ENCODE measurements around the gene IDUA. TPM values are rescaled to one million over a fixed set of nuclear protein-coding genes. Genes with fewer than 3 reads are reported as not detected.
"Not testable (repeated sequence)": the region's sequence is repeated elsewhere in the genome, so short reads cannot be mapped to it uniquely, and the experiment has no call there.

IDUA gene
- total RNA-seq, 1 donor from 2014 or later, result 18.0 TPM

DNA sequence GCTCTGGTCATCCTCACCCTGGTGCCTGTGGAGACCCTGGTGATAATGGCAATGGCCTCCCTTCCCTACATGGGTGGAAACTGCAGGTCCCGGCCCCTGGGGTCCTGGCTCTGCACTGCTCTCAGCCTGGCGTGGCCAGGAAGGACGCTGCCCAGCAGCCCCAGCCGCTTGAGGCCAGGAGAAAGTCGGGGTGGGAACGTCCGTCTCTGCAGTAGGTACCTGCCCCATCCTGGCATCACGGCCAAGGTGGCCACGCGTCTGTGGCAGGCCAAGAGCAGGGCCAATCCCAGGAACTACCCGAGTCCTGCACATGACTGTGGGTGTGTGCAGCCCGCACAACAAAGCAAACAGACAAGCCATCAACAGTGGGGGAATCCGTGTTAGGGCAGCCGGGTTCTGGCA lies 58.4 kb downstream of the IDUA start:
- H3K27me3 Mint-ChIP-seq (ENCODE audit: low read depth), result peaks cover 2% of the 10 kb centered on the region
- H3K9me3 Mint-ChIP-seq, result no peaks in the 10 kb centered on the region
- peaks cover 14% of the 10 kb centered on the region for H3K4me1 Mint-ChIP-seq
- no peak for DNase-seq (ENCODE audit: low read depth, low spot score)
- no peak overlapping the region for H3K27ac Mint-ChIP-seq (ENCODE audit: unreplicated experiment)
- H3K36me3 Mint-ChIP-seq (ENCODE audit: low read depth), result no peaks in the 10 kb centered on the region
- H3K4me3 Mint-ChIP-seq, result no peak overlapping the region
- no peak for TF ChIP-seq CTCF (conservative IDR thresholded peaks at IDR 0.05)

DNA sequence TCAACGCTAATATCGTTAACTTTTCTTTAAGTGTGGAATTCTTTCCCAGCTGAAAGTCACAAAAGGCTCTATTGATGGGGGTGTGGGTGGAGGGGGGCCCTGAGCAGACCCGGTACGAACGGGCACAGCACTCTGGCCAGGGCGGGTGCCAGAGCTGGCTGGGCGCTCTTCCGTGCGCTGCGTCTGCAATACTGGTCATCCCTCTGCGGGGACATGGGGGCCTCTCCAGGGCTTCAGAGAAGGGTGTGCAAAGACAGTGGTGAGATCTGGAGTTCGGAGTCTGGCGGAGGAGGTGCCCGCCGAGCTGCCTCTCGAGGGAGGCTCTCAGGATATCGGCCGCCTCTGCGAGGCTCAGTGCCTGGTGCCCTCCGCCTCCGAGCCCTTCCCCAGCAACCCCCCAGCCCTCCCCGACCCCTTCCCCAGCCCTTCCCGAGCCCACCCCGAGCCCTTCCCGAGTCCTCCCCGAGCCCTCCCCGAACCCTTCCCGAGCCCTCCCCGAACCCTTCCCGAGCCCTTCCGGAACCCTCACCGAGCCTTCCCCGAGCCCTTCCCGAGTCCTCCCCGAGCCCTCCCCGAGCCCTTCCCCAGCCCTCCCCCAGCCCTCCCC lies 58.9 kb downstream of the IDUA start:
- no peak for TF ChIP-seq CTCF (conservative IDR thresholded peaks at IDR 0.05)
- no peak for DNase-seq (ENCODE audit: low read depth, low spot score)
- H3K4me1 Mint-ChIP-seq, result peaks cover 12% of the 10 kb centered on the region
- no peak overlapping the region for H3K4me3 Mint-ChIP-seq
- H3K27ac Mint-ChIP-seq (ENCODE audit: unreplicated experiment), result no peak overlapping the region
- H3K9me3 Mint-ChIP-seq, result no peaks in the 10 kb centered on the region
- no peaks in the 10 kb centered on the region for H3K36me3 Mint-ChIP-seq (ENCODE audit: low read depth)
- H3K27me3 Mint-ChIP-seq (ENCODE audit: low read depth), result peaks cover 2% of the 10 kb centered on the region

DNA sequence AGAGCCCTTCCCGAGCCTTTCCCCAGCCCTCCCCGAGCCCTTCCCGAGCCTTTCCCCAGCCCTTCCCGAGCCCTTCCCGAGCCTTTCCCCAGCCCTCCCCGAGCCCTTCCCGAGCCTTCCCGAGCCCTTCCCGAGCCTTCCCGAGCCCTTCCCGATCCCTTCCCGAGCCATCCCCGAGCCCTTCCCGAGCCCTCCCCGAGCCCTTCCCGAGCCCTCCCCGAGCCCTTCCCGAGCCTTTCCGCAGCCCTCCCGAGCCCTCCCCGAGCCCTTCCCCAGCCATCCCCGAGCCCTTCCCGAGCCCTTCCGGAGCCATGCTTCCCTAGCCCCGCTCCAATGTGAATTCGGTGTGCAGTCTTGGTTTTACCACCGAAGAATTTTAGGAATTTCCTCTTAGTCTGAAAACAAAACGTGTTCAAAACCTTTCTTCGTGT lies 59.8 kb downstream of the IDUA start:
- not testable (repeated sequence) for H3K4me1 Mint-ChIP-seq; H3K9me3 Mint-ChIP-seq; H3K4me3 Mint-ChIP-seq; H3K27me3 Mint-ChIP-seq (ENCODE audit: low read depth); DNase-seq (ENCODE audit: low read depth, low spot score); H3K36me3 Mint-ChIP-seq (ENCODE audit: low read depth); H3K27ac Mint-ChIP-seq (ENCODE audit: unreplicated experiment)

GRCh38 chr4:1047106-1047975 lies 60.5 kb downstream of the IDUA start:
- Mint-ChIP-seq H3K36me3 (ENCODE audit: low read depth) (no peaks in the 10 kb centered on the region), H3K4me3 (no peak overlapping the region), H3K27ac (ENCODE audit: unreplicated experiment) (no peak overlapping the region), H3K4me1 (peaks cover 6% of the 10 kb centered on the region), H3K9me3 (no peaks in the 10 kb centered on the region), H3K27me3 (ENCODE audit: low read depth) (peaks cover 15% of the 10 kb centered on the region)
- TF ChIP-seq CTCF (conservative IDR thresholded peaks at IDR 0.05), result no peak
- no peak for DNase-seq (ENCODE audit: low read depth, low spot score)

DNA sequence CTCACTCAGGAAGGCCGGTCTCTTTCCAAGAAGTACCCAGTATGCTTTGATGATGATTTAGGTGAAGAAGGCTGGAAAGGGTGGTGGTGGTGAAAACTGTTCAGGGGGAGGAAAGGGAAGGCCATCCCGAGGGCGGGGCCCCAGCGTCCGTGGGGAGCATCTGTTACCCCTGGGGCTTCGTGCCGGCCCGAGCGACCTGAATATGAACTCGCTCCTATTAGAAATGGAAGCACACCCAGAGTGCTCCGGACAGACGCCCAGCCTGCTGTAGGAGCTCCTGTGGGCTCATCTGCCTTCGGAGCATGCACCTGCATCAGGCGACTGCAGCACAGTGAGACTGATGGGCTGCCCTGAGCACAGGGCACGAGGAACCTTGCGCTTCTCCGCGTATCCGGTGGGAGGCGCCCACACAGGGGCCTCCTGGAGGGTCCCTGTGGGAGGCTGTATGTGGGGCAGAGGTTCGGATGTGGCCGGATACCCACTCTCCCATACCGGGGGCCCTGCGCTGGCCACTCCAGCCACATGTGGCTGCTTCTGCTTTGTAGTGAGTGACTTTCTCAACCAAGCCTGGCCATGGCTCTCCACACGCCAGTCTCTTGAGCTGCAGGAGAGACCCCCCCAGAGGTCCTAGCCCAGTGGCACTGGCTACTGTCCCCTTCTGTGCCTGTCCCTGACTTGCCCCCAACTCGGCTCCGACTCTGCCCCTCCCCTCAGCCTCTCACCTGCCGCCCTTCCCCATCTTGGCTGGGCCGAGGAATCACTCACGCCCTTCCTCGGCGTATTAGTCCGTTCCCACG lies 61.3 kb downstream of the IDUA start:
- peaks cover 4% of the 10 kb centered on the region for H3K4me1 Mint-ChIP-seq
- no peaks in the 10 kb centered on the region for H3K36me3 Mint-ChIP-seq (ENCODE audit: low read depth)
- DNase-seq (ENCODE audit: low read depth, low spot score), result no peak
- H3K4me3 Mint-ChIP-seq, result no peak overlapping the region
- H3K27me3 Mint-ChIP-seq (ENCODE audit: low read depth), result peaks cover 24% of the 10 kb centered on the region
- TF ChIP-seq CTCF (conservative IDR thresholded peaks at IDR 0.05), result no peak
- no peak overlapping the region for H3K27ac Mint-ChIP-seq (ENCODE audit: unreplicated experiment)
- no peaks in the 10 kb centered on the region for H3K9me3 Mint-ChIP-seq

All from neural crest cell (in vitro differentiated cells).